Suprapubic skin (tissue), 4 donors: Measurements from ENCODE around the gene OTOP2. TPM values are rescaled to one million over a fixed set of nuclear protein-coding genes. Genes with fewer than 3 reads are reported as not detected.
A peak's percentile ranks its signal among the peaks of the same experiment; 100 is the strongest.

Source experiments
- DNase-seq, 2 donors: peaks; one replicate each; pipeline ENCODE4 v3.0.0-alpha.2; 2019; ENCODE audit warnings: low spot score in 2 of 2
- H3K27ac ChIP-seq: fragments of 200-600 bp; sonication (generic); one replicate; pipeline ENCODE4 v1.5.1; 2019
- H3K27me3 ChIP-seq: fragments of 200-600 bp; sonication (generic); one replicate; pipeline ENCODE4 v1.5.1; 2019
- H3K36me3 ChIP-seq: fragments of 200-600 bp; sonication (generic); one replicate; pipeline ENCODE4 v1.5.1; 2019
- H3K4me1 ChIP-seq: fragments of 200-600 bp; sonication (generic); one replicate; pipeline ENCODE4 v1.5.1; 2019
- H3K4me3 ChIP-seq: fragments of 200-600 bp; sonication (generic); one replicate; pipeline ENCODE4 v1.5.1; 2019; ENCODE audit warnings: mild to moderate bottlenecking
- H3K9me3 ChIP-seq: fragments of 200-600 bp; sonication (generic); one replicate; pipeline ENCODE4 v1.5.1; 2019
- CTCF ChIP-seq, 2 donors: fragments of 200-600 bp in 1 of 2; fragments of 450-650 bp in 1 of 2; sonication (generic) in 1 of 2; IDR thresholded peaks; one replicate each; pipeline ENCODE4 v1.5.1; 2016 to 2019; ENCODE audit warnings: antibody characterized with exemption in 2 of 2, mild to moderate bottlenecking in 1 of 2, moderate library complexity in 1 of 2
- EP300 ChIP-seq: sonication (generic); formaldehyde crosslinking; IDR thresholded peaks from one replicate; pipeline ENCODE4 v1.6.1; 2017; ENCODE audit warnings: antibody characterized with exemption
- POLR2A ChIP-seq, 2 donors: fragments of 450-650 bp; IDR thresholded peaks; one replicate each; pipeline ENCODE4 v1.6.1; 2017; ENCODE audit warnings: antibody characterized with exemption in 2 of 2, mild to moderate bottlenecking in 2 of 2, moderate library complexity in 2 of 2
- POLR2AphosphoS5 ChIP-seq, 3 donors: sonication (generic); formaldehyde crosslinking; IDR thresholded peaks; one replicate each; pipeline ENCODE4 v1.6.1; 2017; ENCODE audit warnings: antibody characterized with exemption in 3 of 3
- WGBS: methylation state at CpG from one replicate; pipeline ENCODE4 v1.1.5; 2018; 5-methylcytosine and 5-hydroxymethylcytosine counted together
- total RNA-seq, 4 donors: library from RNA; depleted of rRNA; stranded (reverse); fragments of >200 nt; gene quantifications; one replicate each; pipeline ENCODE4 v1.1.0, GENCODE V29; 2016

OTOP2 gene
- total RNA-seq, 4 donors from 2014 or later = 0.49 TPM; not detected in 3

GRCh38 chr17:74922694-74923537 is 1.2 kb upstream of the OTOP2 start, which contains the start of gene USH1G:
Gene USH1G (minus strand): TSS chr17:74923255. CDS start chr17:74923073, 182 bp downstream.
- TF ChIP-seq EP300 (no peak), CTCF (IDR thresholded peaks at IDR 0.05) (no peak), POLR2A (IDR thresholded peaks at IDR 0.05) (no peak)
- no peaks in the 10 kb centered on the region for H3K36me3 ChIP-seq
- 36% methylated on average over 4 of the region's 57 CpGs for WGBS
- DNase-seq = no peak
- peaks cover 68% of the 10 kb centered on the region for H3K27me3 ChIP-seq
- H3K27ac ChIP-seq = no peak within 1 kb of the TSS
- H3K4me3 ChIP-seq = peak within 1 kb of the TSS; percentile 50
- no peaks in the 10 kb centered on the region for H3K9me3 ChIP-seq
- peaks cover 44% of the 10 kb centered on the region for H3K4me1 ChIP-seq

GRCh38 chr17:74923538-74924249 is 379 bp upstream of the OTOP2 start:
- Histone ChIP-seq H3K4me1 (peaks cover 44% of the 10 kb centered on the region), H3K9me3 (no peaks in the 10 kb centered on the region), H3K27me3 (peaks cover 68% of the 10 kb centered on the region), H3K36me3 (no peaks in the 10 kb centered on the region), H3K27ac (no peak overlapping the region), H3K4me3 (peak overlapping the region; percentile 50)
- 0% methylated on average over 2 of the region's 59 CpGs for WGBS
- DNase-seq = peak in 1 of 2 donors; percentile 78
- TF ChIP-seq POLR2AphosphoS5 (IDR thresholded peaks at IDR 0.05) (no peak), CTCF (IDR thresholded peaks at IDR 0.05) (peak; percentile 12 to 94)

- Histone ChIP-seq H3K36me3 (no peaks in the 10 kb centered on the region), H3K9me3 (no peaks in the 10 kb centered on the region), H3K4me3 (no peak overlapping the region), H3K4me1 (peaks cover 44% of the 10 kb centered on the region), H3K27ac (no peak overlapping the region), H3K27me3 (peaks cover 60% of the 10 kb centered on the region)
- DNase-seq = no peak
- TF ChIP-seq POLR2AphosphoS5 (IDR thresholded peaks at IDR 0.05) (no peak), EP300 (no peak), POLR2A (IDR thresholded peaks at IDR 0.05) (no peak), CTCF (IDR thresholded peaks at IDR 0.05) (no peak)
- 66% methylated on average over 3 of the region's 3 CpGs for WGBS
Measured at GRCh38 chr17:74925242-74925641, 1.2 kb downstream of the OTOP2 start.

- Histone ChIP-seq H3K27me3 (peaks cover 54% of the 10 kb centered on the region), H3K4me3 (no peak overlapping the region), H3K4me1 (peaks cover 10% of the 10 kb centered on the region), H3K36me3 (no peaks in the 10 kb centered on the region), H3K27ac (no peak overlapping the region), H3K9me3 (no peaks in the 10 kb centered on the region)
- TF ChIP-seq EP300 (no peak), POLR2A (IDR thresholded peaks at IDR 0.05) (no peak)
- WGBS = 55% methylated on average over 6 of the region's 6 CpGs
- DNase-seq = no peak
Measured at GRCh38 chr17:74928786-74929185, 4.7 kb downstream of the OTOP2 start.

- no peaks in the 10 kb centered on the region for H3K9me3 ChIP-seq
- no peak overlapping the region for H3K27ac ChIP-seq
- peaks cover 3% of the 10 kb centered on the region for H3K4me1 ChIP-seq
- 89% methylated on average over 23 of the region's 24 CpGs for WGBS
- H3K4me3 ChIP-seq = no peak overlapping the region
- H3K36me3 ChIP-seq = no peaks in the 10 kb centered on the region
- peaks cover 53% of the 10 kb centered on the region for H3K27me3 ChIP-seq
- no peak for TF ChIP-seq POLR2A (IDR thresholded peaks at IDR 0.05)
- TF ChIP-seq CTCF (IDR thresholded peaks at IDR 0.05) = no peak
- no peak for TF ChIP-seq EP300
- no peak for TF ChIP-seq POLR2AphosphoS5 (IDR thresholded peaks at IDR 0.05)
- DNase-seq = no peak
Measured at GRCh38 chr17:74930535-74931036, 6.5 kb downstream of the OTOP2 start.
